Lower leg skin (tissue), 4 donors: ENCODE measurements around the gene INPP4B. TPM values are rescaled to one million over a fixed set of nuclear protein-coding genes. Genes with fewer than 3 reads are reported as not detected.

Experiments used
- DNase-seq, 2 donors: peaks; one replicate each; pipeline ENCODE4 v3.0.0-alpha.2; 2019; ENCODE audit warnings: low spot score in 2 of 2
- H3K4me3 ChIP-seq: fragments of 200-600 bp; sonication (generic); 2 replicates; pipeline ENCODE4 v1.5.1; 2017; ENCODE audit warnings: mild to moderate bottlenecking, low read depth; ENCODE audit not compliant: poor library complexity, severe bottlenecking
- POLR2A ChIP-seq, 2 donors: fragments of 450-650 bp; IDR thresholded peaks; one replicate each; pipeline ENCODE4 v1.6.1; 2016 to 2017; ENCODE audit warnings: antibody characterized with exemption in 2 of 2, mild to moderate bottlenecking in 1 of 2, moderate library complexity in 1 of 2
- WGBS, 2 donors: methylation state at CpG; one replicate each; pipeline ENCODE4 v1.1.5; 2018; 5-methylcytosine and 5-hydroxymethylcytosine counted together
- intact Hi-C: fragments of 100-400 bp; cut with DNase I; formaldehyde crosslinking; loops from one replicate; pipeline ENCODE4 v1.15.0; 2023; ENCODE audit warnings: low total_unique reads
- total RNA-seq, 4 donors: library from RNA; depleted of rRNA; stranded (reverse); fragments of >200 nt; gene quantifications; one replicate each; pipeline ENCODE4 v1.1.0, GENCODE V29; 2016
- TF ChIP-seq, protein P1 (sequence below), 3 donors: fragments of 450-650 bp; IDR thresholded peaks; one replicate each; pipeline ENCODE4 v1.5.1; 2016; ENCODE audit warnings: antibody characterized with exemption in 3 of 3, mild to moderate bottlenecking in 3 of 3, moderate library complexity in 2 of 3

Gene INPP4B
- total RNA-seq, 4 donors from 2014 or later: 7.6 to 18.5 (median 17.6) TPM

DNA sequence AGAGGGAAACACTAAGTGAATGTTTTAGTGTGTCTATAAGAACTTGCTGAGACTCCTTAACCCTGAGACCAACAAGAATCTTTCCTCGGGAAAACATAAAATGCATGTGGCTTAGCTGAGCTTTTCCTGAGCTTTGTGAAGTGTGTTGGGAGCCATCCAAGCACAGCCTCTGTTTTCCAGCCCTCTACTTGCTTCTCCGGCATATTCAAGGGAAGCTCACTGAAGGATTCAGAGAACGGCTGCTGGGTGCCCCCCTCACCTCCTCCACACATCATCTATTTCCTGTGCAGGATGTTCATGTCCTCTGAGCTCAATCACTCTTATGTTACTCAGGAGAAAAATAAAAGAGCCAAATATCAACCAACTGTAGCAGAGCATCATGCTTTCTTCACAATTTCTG lies 717.6 kb downstream of the INPP4B start:
- H3K4me3 ChIP-seq: no peak overlapping the region
- DNase-seq: no peak
- no peak for TF ChIP-seq POLR2A (IDR thresholded peaks at IDR 0.05)
- TF ChIP-seq, protein P1, sequence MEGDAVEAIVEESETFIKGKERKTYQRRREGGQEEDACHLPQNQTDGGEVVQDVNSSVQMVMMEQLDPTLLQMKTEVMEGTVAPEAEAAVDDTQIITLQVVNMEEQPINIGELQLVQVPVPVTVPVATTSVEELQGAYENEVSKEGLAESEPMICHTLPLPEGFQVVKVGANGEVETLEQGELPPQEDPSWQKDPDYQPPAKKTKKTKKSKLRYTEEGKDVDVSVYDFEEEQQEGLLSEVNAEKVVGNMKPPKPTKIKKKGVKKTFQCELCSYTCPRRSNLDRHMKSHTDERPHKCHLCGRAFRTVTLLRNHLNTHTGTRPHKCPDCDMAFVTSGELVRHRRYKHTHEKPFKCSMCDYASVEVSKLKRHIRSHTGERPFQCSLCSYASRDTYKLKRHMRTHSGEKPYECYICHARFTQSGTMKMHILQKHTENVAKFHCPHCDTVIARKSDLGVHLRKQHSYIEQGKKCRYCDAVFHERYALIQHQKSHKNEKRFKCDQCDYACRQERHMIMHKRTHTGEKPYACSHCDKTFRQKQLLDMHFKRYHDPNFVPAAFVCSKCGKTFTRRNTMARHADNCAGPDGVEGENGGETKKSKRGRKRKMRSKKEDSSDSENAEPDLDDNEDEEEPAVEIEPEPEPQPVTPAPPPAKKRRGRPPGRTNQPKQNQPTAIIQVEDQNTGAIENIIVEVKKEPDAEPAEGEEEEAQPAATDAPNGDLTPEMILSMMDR (IDR thresholded peaks at IDR 0.05): no peak
- intact Hi-C loops: loop anchor here (5.0 kb wide), 1 partner anchor 719 kb away; the partner anchor contains the start of gene INPP4B
- WGBS, 2 donors: 41 to 56% methylated on average over 3 of the region's 3 CpGs

DNA sequence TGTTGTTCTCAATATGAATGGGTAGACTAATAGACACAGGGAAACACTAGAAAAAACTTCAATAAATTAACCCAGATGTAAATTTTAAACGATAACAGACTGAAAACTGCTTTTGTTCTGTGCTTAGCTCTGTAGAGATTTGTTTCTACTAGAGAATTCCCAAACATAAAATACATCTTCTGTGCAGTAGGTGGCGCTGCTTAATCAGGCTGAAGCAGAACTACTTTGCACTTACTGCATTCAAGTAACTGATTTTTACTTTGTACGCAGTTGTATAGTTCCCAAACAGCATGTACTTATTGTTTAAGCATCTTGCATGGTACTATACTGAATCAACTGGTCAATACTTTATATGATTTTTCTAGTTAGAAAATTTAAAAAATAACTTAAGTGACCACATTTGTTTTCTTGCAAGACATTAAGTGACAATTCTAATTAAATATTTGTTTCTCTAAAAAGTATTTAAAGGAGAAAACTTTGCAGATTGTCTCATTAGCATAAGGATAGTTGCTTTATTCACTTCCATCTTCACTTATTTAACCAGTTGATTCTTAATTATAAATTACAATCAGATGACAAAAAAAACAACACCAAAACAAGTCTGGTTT lies 719.1 kb downstream of the INPP4B start:
- TF ChIP-seq, protein P1 (IDR thresholded peaks at IDR 0.05): no peak
- no peak for TF ChIP-seq POLR2A (IDR thresholded peaks at IDR 0.05)
- DNase-seq: peak in 1 of 2 donors; percentile 60
- WGBS, 2 donors: 9 to 12% methylated on average over 3 of the region's 3 CpGs
- intact Hi-C loops: loop anchor here (5.0 kb wide), 1 partner anchor 720 kb away; the partner anchor contains the start of gene INPP4B
- no peak overlapping the region for H3K4me3 ChIP-seq

DNA sequence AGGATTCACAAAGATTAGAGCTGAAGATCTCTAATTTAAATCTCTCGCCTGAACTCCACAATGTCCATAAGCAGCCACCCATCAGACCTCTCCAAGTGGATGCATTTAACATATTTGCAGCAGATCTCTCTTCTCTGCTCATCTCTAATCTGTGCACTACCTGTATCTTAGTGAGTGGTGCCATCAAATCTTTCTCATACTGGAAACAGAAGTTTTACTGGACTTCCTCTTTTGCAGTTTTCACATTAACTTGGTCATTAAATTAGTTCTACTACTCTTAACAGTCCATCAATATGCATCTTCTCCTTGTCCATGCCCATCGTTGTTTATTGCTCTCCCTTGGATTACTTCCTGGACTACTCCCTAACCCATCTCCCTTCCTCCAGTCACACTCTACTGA lies 721.2 kb downstream of the INPP4B start:
- 69 to 70% methylated on average over 2 of the region's 2 CpGs for WGBS, 2 donors
- no peak overlapping the region for H3K4me3 ChIP-seq
- no peak for TF ChIP-seq POLR2A (IDR thresholded peaks at IDR 0.05)
- TF ChIP-seq, protein P1 (IDR thresholded peaks at IDR 0.05): no peak
- DNase-seq: no peak
- intact Hi-C loops: loop anchor here (5.0 kb wide), 1 partner anchor 722 kb away; the partner anchor contains the start of gene INPP4B

DNA sequence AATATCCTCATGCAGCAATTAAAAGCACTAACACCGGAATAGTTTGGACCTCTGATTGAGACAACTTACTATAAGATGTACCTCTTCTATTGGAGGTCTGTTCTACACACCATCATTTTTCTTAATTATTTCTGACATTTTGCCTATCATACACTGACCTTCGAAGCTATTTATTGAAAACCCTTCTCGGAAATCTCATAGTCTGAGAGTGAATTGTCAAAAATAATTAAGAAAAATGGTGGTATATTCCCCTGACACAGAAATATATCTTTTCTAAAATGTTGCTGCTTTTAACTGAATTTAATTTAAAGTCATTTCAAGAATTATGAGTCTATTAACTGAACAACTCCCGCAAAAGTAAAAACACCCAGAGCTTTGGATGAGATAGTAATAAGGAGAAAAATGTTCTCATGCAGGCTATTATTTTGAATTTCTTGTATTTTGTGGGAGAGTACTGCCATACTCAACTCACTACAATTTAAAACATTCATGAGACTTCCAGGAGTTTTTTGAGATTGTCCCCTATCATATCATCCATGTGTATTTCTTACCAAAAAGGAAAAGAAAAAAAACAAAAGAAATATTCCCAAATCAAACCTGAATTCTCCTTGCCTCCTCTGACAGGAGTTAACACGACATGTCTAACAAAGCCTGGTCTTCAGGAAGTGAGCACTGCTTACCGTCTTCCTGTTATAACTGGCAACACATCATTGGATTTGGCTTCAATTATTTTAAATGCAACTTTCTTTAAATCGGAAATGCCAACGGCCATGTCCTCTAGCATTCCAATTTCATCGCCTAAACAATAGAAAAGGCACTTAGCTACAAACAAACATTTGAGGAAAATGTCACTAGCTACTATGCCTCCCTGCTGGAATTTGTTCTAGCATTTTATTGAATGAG lies 724.4 kb downstream of the INPP4B start:
- intact Hi-C loops: no loop called here
- TF ChIP-seq, protein P1 (IDR thresholded peaks at IDR 0.05): no peak
- TF ChIP-seq POLR2A (IDR thresholded peaks at IDR 0.05): no peak
- DNase-seq: no peak
- no peak overlapping the region for H3K4me3 ChIP-seq
- 76 to 78% methylated on average over 9 of the region's 9 CpGs for WGBS, 2 donors

DNA sequence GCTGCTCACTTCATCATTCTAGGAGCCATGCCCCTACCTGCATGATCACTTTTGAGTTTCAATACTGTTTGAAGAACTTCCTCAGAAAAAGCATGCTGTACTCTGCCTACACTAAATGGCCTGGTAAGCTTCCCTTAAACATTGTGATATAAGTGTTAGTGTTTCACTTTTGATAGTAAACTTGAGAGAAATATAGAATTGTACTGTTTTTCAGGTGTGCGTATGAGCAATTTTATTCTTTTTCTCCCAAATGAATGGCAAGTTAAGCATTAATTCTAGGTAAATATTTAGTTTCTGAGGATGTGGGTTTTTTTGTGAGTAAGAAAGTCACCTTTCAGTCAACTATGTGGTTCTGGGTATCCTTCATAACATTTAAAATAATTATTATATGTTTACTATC lies 725.2 kb downstream of the INPP4B start:
- TF ChIP-seq POLR2A (IDR thresholded peaks at IDR 0.05): no peak
- TF ChIP-seq, protein P1 (IDR thresholded peaks at IDR 0.05): no peak
- intact Hi-C loops: no loop called here
- H3K4me3 ChIP-seq: no peak overlapping the region
- no peak for DNase-seq
- 91 to 98% methylated on average over 1 of the region's 1 CpG for WGBS, 2 donors
